OCI-LY3 (cell line): Measurements from ENCODE around the gene CPEB1.

Experiments used
- H2AFZ ChIP-seq: fragments of 200-600, 300-600 bp; shearing (Covaris generic); 2 replicates; pipeline ENCODE4 v1.6.0; 2014; ENCODE audit warnings: antibody characterized with exemption, low read depth, low read length
- H3K27ac ChIP-seq: fragments of 200-600, 300-600 bp; sonication (generic); 2 replicates; pipeline ENCODE4 v1.5.1; 2014; ENCODE audit warnings: mild to moderate bottlenecking, low read length, moderate library complexity, mixed read lengths
- H3K27me3 ChIP-seq: fragments of 200-600, 300-600 bp; sonication (generic); 2 replicates; pipeline ENCODE4 v1.6.1; 2014; ENCODE audit warnings: low read depth, low read length, mixed read lengths
- H3K36me3 ChIP-seq: fragments of 200-600, 300-600 bp; sonication (generic); replicated peaks from 2 replicates; pipeline ENCODE3; 2014; ENCODE audit warnings: low read depth, low read length, mixed read lengths
- H3K4me1 ChIP-seq: fragments of 300-600, 200-600 bp; sonication (generic); 2 replicates; pipeline ENCODE4 v1.6.1; 2014; ENCODE audit warnings: low read length, mixed read lengths
- H3K4me2 ChIP-seq: fragments of 200-600, 300-600 bp; sonication (generic); 2 replicates; pipeline ENCODE4 v1.6.1; 2014; ENCODE audit warnings: low read length, mixed read lengths
- H3K4me3 ChIP-seq: fragments of 300-600, 200-600 bp; sonication (generic); 2 replicates; pipeline ENCODE4 v1.5.1; 2014; ENCODE audit warnings: antibody characterized with exemption, mild to moderate bottlenecking, low read length, moderate library complexity
- H3K79me2 ChIP-seq: fragments of 300-600, 200-600 bp; shearing (Covaris generic); 2 replicates; pipeline ENCODE4 v1.6.1; 2014; ENCODE audit warnings: mild to moderate bottlenecking, low read length, mixed read lengths
- H3K9ac ChIP-seq: fragments of 300-600, 200-600 bp; shearing (Covaris generic); 2 replicates; pipeline ENCODE4 v1.6.0; 2014; ENCODE audit warnings: mild to moderate bottlenecking, low read length, moderate library complexity
- H3K9me3 ChIP-seq: fragments of 200-600, 300-600 bp; shearing (Covaris generic); 2 replicates; pipeline ENCODE4 v1.6.1; 2014; ENCODE audit warnings: low read length, mixed read lengths; ENCODE audit not compliant: insufficient read depth
- H4K20me1 ChIP-seq: fragments of 200-600, 300-600 bp; sonication (generic); 2 replicates; pipeline ENCODE4 v1.6.1; 2016; ENCODE audit warnings: low read length, mixed read lengths; ENCODE audit not compliant: insufficient read depth
- EZH2phosphoT487 ChIP-seq: fragments of 200-600 bp; shearing (Covaris generic); IDR thresholded peaks from 2 replicates; pipeline ENCODE4 v1.6.1; 2018; ENCODE audit warnings: antibody characterized with exemption, mixed run types, low read depth
- TF ChIP-seq, protein P1 (sequence below): fragments of 200-600, 300-600 bp; sonication (generic); IDR thresholded peaks from 2 replicates; pipeline ENCODE4 v1.5.1; 2014; ENCODE audit warnings: antibody characterized with exemption, low read length, low read depth

The CPEB1 gene

DNA sequence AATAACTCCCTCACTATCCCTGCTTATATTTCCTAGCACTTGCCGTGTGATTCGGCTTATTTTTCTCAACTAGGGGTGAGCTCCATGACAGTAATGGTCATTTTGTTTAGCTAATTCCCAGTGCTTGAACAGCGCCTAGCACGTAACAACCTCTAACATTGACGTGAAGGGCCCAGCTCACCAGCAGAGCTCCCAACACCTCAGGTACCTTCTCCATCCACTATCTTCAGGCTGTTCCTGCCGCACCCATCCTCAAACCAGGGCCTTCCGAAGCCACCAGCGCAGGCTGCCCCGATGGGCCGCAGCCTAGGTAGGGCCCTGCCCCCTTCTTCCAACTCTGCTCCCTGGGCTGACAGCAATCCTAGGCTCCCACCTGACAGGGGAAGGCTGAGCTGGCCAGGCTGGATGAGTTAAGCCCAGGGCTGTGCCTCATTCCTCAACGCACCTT, 106.2 kb downstream of the CPEB1 start:
- Histone ChIP-seq H3K9me3 (no peaks in the 10 kb centered on the region), H3K9ac (peak overlapping the region; percentile 94), H3K79me2 (peaks cover 53% of the 10 kb centered on the region), H3K4me2 (peak overlapping the region; percentile 100), H3K27me3 (peaks cover 16% of the 10 kb centered on the region), H3K36me3 (peaks cover 40% of the 10 kb centered on the region), H2AFZ (peak overlapping the region; percentile 96), H4K20me1 (peaks cover 39% of the 10 kb centered on the region), H3K4me3 (peak overlapping the region; percentile 96), H3K4me1 (peaks cover 20% of the 10 kb centered on the region), H3K27ac (peak overlapping the region; percentile 64)
- TF ChIP-seq EZH2phosphoT487: no peak
- TF ChIP-seq, protein P1, sequence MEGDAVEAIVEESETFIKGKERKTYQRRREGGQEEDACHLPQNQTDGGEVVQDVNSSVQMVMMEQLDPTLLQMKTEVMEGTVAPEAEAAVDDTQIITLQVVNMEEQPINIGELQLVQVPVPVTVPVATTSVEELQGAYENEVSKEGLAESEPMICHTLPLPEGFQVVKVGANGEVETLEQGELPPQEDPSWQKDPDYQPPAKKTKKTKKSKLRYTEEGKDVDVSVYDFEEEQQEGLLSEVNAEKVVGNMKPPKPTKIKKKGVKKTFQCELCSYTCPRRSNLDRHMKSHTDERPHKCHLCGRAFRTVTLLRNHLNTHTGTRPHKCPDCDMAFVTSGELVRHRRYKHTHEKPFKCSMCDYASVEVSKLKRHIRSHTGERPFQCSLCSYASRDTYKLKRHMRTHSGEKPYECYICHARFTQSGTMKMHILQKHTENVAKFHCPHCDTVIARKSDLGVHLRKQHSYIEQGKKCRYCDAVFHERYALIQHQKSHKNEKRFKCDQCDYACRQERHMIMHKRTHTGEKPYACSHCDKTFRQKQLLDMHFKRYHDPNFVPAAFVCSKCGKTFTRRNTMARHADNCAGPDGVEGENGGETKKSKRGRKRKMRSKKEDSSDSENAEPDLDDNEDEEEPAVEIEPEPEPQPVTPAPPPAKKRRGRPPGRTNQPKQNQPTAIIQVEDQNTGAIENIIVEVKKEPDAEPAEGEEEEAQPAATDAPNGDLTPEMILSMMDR: no peak

DNA sequence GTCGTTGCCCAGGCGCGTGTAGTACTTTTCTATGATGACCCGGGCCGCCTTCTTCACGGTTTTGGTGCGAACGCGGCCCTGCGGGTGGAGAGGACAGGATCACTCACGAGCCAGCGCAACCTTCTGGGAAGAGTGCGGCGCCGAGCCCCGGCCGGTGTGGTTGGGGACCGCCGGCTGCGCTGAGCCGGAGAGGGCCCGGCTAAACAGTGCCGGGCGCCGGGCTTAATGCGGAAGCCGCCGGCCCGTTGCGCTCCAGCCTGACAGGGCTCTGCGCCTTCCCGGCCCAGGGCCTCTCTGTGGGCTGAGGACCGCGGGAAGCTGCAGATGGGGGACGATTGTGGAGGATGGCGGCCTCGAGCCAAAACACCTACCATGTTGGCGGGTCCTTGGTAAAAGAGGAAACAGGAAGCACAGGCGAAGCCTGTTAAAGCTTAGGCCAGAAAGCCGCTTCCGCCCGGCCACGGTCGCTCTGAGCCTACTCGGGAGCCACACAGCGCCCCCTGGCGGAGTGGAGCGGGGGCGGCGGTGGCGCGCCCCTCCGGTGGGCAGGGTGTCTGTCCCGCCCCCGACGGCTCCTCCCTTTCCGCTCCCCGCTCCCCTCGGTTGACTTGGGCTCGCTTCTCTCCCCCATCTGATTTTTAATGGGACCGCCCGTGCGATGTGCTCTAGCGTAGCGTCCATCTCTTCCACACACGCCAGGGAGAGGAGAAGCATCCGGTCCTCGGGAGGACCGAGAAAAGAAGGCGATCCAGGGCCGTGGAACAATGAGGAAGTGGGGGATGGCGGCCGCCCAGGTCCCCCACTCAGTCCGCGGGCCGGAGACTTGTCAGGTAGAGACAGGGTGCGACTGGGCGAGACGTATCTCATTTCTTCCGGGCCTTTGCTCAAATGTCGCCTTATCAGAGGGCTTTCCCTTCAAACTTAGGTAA, 106.8 kb downstream of the CPEB1 start, which contains the start of gene RPS17:
Gene RPS17 (minus strand): TSS at position 403 of the 929 bp plus-strand sequence. CDS start 29 bp downstream, at position 374.
- Histone ChIP-seq H3K9me3 (no peaks in the 10 kb centered on the region), H4K20me1 (peaks cover 43% of the 10 kb centered on the region), H3K4me3 (peak within 1 kb of the TSS; percentile 96), H3K4me2 (peak within 1 kb of the TSS; percentile 100), H3K4me1 (peaks cover 20% of the 10 kb centered on the region), H3K79me2 (peaks cover 56% of the 10 kb centered on the region), H3K27ac (peak within 1 kb of the TSS; percentile 71), H3K36me3 (peaks cover 46% of the 10 kb centered on the region), H3K27me3 (peaks cover 16% of the 10 kb centered on the region), H3K9ac (peak within 1 kb of the TSS; percentile 99), H2AFZ (peak within 1 kb of the TSS; percentile 96)
- no peak for TF ChIP-seq EZH2phosphoT487
- TF ChIP-seq, protein P1: peak; percentile 93

DNA sequence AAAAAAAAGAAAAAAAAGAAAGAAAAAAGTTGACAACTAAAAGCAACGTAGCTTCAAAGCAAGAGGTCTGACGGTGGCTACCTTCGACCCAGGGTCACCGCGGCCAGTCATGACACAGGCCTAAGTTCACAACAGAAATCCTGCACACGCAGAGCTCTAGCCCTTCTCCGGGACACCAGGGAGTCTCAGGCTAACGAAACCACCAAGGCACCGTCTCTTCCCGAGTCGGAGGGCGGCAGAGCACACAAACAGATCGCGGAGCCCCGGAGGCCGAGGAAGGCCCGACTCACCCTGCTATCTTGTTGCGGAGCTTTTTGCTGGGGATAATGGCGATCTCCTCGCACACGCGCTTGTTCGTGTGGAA, 107.5 kb downstream of the CPEB1 start:
- H2AFZ ChIP-seq: no peak overlapping the region
- peaks cover 20% of the 10 kb centered on the region for H3K4me1 ChIP-seq
- H4K20me1 ChIP-seq: peaks cover 43% of the 10 kb centered on the region
- H3K9me3 ChIP-seq: no peaks in the 10 kb centered on the region
- TF ChIP-seq EZH2phosphoT487: no peak
- TF ChIP-seq, protein P1: no peak
- H3K4me2 ChIP-seq: peak overlapping the region; percentile 88
- peaks cover 47% of the 10 kb centered on the region for H3K36me3 ChIP-seq
- H3K9ac ChIP-seq: peak overlapping the region; percentile 99
- peaks cover 56% of the 10 kb centered on the region for H3K79me2 ChIP-seq
- peak overlapping the region; percentile 71 for H3K27ac ChIP-seq
- H3K4me3 ChIP-seq: peak overlapping the region; percentile 96
- peaks cover 9% of the 10 kb centered on the region for H3K27me3 ChIP-seq
